Measurements from ENCODE around the gene HIBADH.
"Not testable (repeated sequence)": the region's sequence is repeated elsewhere in the genome, so short reads cannot be mapped to it uniquely, and the experiment has no call there.

The HIBADH gene

GRCh38 chr7:27587429-27587828 lies 75.3 kb downstream of the HIBADH start:
- Mint-ChIP-seq H3K4me3 (no peak overlapping the region), H3K36me3 (ENCODE audit: low read depth) (peaks cover 30% of the 10 kb centered on the region), H3K4me1 (peaks cover 6% of the 10 kb centered on the region), H3K27ac (no peak overlapping the region), H3K27me3 (ENCODE audit: low read depth) (no peaks in the 10 kb centered on the region), H3K9me3 (no peaks in the 10 kb centered on the region)
- TF ChIP-seq CTCF (IDR thresholded peaks at IDR 0.05; ENCODE audit: unreplicated experiment in 3 of 3) = no peak

- Mint-ChIP-seq H3K36me3 (ENCODE audit: low read depth) (peaks cover 27% of the 10 kb centered on the region), H3K4me3 (no peak overlapping the region), H3K9me3 (no peaks in the 10 kb centered on the region), H3K27me3 (ENCODE audit: low read depth) (no peaks in the 10 kb centered on the region), H3K27ac (peak overlapping the region in 1 of 3 experiments; percentile 47), H3K4me1 (peaks cover 6% of the 10 kb centered on the region)
- no peak for TF ChIP-seq CTCF (IDR thresholded peaks at IDR 0.05; ENCODE audit: unreplicated experiment in 3 of 3)
These were observed 75.9 kb downstream of the HIBADH start for GRCh38 chr7:27586825-27587224.

- Mint-ChIP-seq H3K4me3 (no peak overlapping the region), H3K36me3 (ENCODE audit: low read depth) (peaks cover 23% of the 10 kb centered on the region), H3K27me3 (ENCODE audit: low read depth) (no peaks in the 10 kb centered on the region), H3K27ac (no peak overlapping the region), H3K9me3 (no peaks in the 10 kb centered on the region), H3K4me1 (peaks cover 6% of the 10 kb centered on the region)
- TF ChIP-seq CTCF (IDR thresholded peaks at IDR 0.05; ENCODE audit: unreplicated experiment in 3 of 3) = no peak
These were observed 76.8 kb downstream of the HIBADH start for GRCh38 chr7:27585781-27586447.

GRCh38 chr7:27581906-27582305 lies 80.8 kb downstream of the HIBADH start:
- no peaks in the 10 kb centered on the region for H3K9me3 Mint-ChIP-seq
- H3K36me3 Mint-ChIP-seq (ENCODE audit: low read depth) = peaks cover 10% of the 10 kb centered on the region
- H3K27ac Mint-ChIP-seq = peak overlapping the region in 1 of 3 experiments; percentile 39
- peaks cover 3% of the 10 kb centered on the region for H3K4me1 Mint-ChIP-seq
- no peaks in the 10 kb centered on the region for H3K27me3 Mint-ChIP-seq (ENCODE audit: low read depth)
- TF ChIP-seq CTCF (IDR thresholded peaks at IDR 0.05; ENCODE audit: unreplicated experiment in 3 of 3) = no peak
- H3K4me3 Mint-ChIP-seq = no peak overlapping the region

- no peak overlapping the region for H3K4me3 Mint-ChIP-seq
- peaks cover 7% of the 10 kb centered on the region for H3K36me3 Mint-ChIP-seq (ENCODE audit: low read depth)
- H3K4me1 Mint-ChIP-seq = no peaks in the 10 kb centered on the region
- no peak for TF ChIP-seq CTCF (IDR thresholded peaks at IDR 0.05; ENCODE audit: unreplicated experiment in 3 of 3)
- H3K27ac Mint-ChIP-seq = peak overlapping the region in 1 of 3 experiments; percentile 15
- no peaks in the 10 kb centered on the region for H3K9me3 Mint-ChIP-seq
- H3K27me3 Mint-ChIP-seq (ENCODE audit: low read depth) = no peaks in the 10 kb centered on the region
These were observed 81.6 kb downstream of the HIBADH start for GRCh38 chr7:27581119-27581518.

GRCh38 chr7:27579565-27579964 lies 83.1 kb downstream of the HIBADH start:
- no peak for TF ChIP-seq CTCF (IDR thresholded peaks at IDR 0.05; ENCODE audit: unreplicated experiment in 3 of 3)
- H3K9me3 Mint-ChIP-seq = no peaks in the 10 kb centered on the region
- H3K27ac Mint-ChIP-seq = peak overlapping the region in 1 of 3 experiments; percentile 80
- H3K36me3 Mint-ChIP-seq (ENCODE audit: low read depth) = peaks cover 3% of the 10 kb centered on the region
- peaks cover 10% of the 10 kb centered on the region for H3K4me1 Mint-ChIP-seq
- H3K4me3 Mint-ChIP-seq = no peak overlapping the region
- no peaks in the 10 kb centered on the region for H3K27me3 Mint-ChIP-seq (ENCODE audit: low read depth)

- not testable (repeated sequence) for H3K9me3 Mint-ChIP-seq; H3K4me3 Mint-ChIP-seq; H3K27ac Mint-ChIP-seq; H3K36me3 Mint-ChIP-seq (ENCODE audit: low read depth); H3K4me1 Mint-ChIP-seq; H3K27me3 Mint-ChIP-seq (ENCODE audit: low read depth)
These were observed 84.5 kb downstream of the HIBADH start for GRCh38 chr7:27578169-27578568.
